Ovary (tissue), 9 donors: ENCODE results near the gene CD109. TPM values are rescaled to one million over a fixed set of nuclear protein-coding genes. Genes with fewer than 3 reads are reported as not detected.

ENCODE experiments used
- DNase-seq, 5 donors: peaks; one replicate each; pipeline ENCODE4 v3.0.0-alpha.2; 2019 to 2020
- H3K27ac ChIP-seq, 2 donors: fragments of 200-600 bp; one replicate each; pipeline versions ENCODE4 v1.5.1 to v1.8.0; 2019 to 2022
- H3K27me3 ChIP-seq: fragments of 200-600 bp; one replicate; pipeline ENCODE4 v1.8.0; 2022
- H3K36me3 ChIP-seq: fragments of 200-600 bp; sonication (generic); one replicate; pipeline ENCODE4 v1.5.1; 2019
- H3K4me1 ChIP-seq: one replicate; pipeline ENCODE4 v1.8.1; 2013; ENCODE audit warnings: mild to moderate bottlenecking, moderate library complexity; ENCODE audit not compliant: insufficient read depth
- H3K4me3 ChIP-seq: fragments of 200-600 bp; sonication (generic); one replicate; pipeline ENCODE4 v1.5.1; 2017
- H3K9me3 ChIP-seq, 2 donors: fragments of 200-600 bp in 1 of 2; sonication (generic) in 1 of 2; one replicate each; pipeline versions ENCODE4 v1.5.1 to v1.8.1; 2013 to 2019; ENCODE audit warnings: mild to moderate bottlenecking in 1 of 2, moderate library complexity in 1 of 2
- CTCF ChIP-seq, 3 donors: fragments of 450-650 bp in 2 of 3; fragments of 200-600 bp in 1 of 3; IDR thresholded peaks; one replicate each; pipeline versions ENCODE4 v1.5.1 to v1.8.0; 2016 to 2022; ENCODE audit warnings: antibody characterized with exemption in 3 of 3, mild to moderate bottlenecking in 1 of 3
- EP300 ChIP-seq: sonication (generic); formaldehyde crosslinking; IDR thresholded peaks from one replicate; pipeline ENCODE4 v1.6.1; 2017; ENCODE audit warnings: antibody characterized with exemption
- POLR2A ChIP-seq: fragments of 450-650 bp; IDR thresholded peaks from one replicate; pipeline ENCODE4 v1.6.1; 2017; ENCODE audit warnings: antibody characterized with exemption, mild to moderate bottlenecking, moderate library complexity
- WGBS, 3 donors: extraction: QIAGEN DNeasy Blood & Tissue Kit in 1 of 3; methylation state at CpG; one replicate each; pipeline versions ENCODE4 v1.1.5 to v1.1.7; 2013 to 2017; 5-methylcytosine and 5-hydroxymethylcytosine counted together
- intact Hi-C, 4 donors: fragments of 100-400 bp; cut with DNase I; formaldehyde crosslinking; loops; one replicate each; pipeline versions ENCODE4 v1.11.0 to v1.15.1; 2022 to 2023
- polyA plus RNA-seq, 2 donors: library from polyadenylated mRNA; stranded (reverse); fragments of 200-250 nt in 1 of 2; fragments of 350-450 nt in 1 of 2; fragmentation: Illumina TruSeq in 1 of 2; extraction: RNeasy Lipid Tissue Mini Kit (QIAGEN cat#74804) in 1 of 2; gene quantifications; one replicate each; pipeline ENCODE4 v1.2.3, GENCODE V29; 2013 to 2014
- total RNA-seq, 7 donors: library from RNA; depleted of rRNA in 2 of 7; stranded (reverse); fragments of >200 nt in 2 of 7; fragmentation: NEBNext Ultra II Directional in 3 of 7; extraction: Animal tissue kit (Norgen Biotek cat#: 25700) in 3 of 7; gene quantifications; one replicate each; pipeline versions ENCODE4 v1.1.0 to v1.2.4, GENCODE V29; 2016 to 2023
- donor health status: DM: no; HTN: no; CAD: no; lungs with moderate emphysema.
- donor health status: DM: no; HTN: no; CAD: no.
- donor health status: Bipolar disorder and iron deficiency.
- donor health status: DM: yes; HTN: yes; CAD: no.
- donor health status: DM: no; HTN: no; CAD: no.
- donor health status: DM: yes; HTN: yes; CAD: no.

CD109 gene
- total and polyA plus RNA-seq, 9 donors: 1.2 to 5.8 (median 3.2) TPM

DNA sequence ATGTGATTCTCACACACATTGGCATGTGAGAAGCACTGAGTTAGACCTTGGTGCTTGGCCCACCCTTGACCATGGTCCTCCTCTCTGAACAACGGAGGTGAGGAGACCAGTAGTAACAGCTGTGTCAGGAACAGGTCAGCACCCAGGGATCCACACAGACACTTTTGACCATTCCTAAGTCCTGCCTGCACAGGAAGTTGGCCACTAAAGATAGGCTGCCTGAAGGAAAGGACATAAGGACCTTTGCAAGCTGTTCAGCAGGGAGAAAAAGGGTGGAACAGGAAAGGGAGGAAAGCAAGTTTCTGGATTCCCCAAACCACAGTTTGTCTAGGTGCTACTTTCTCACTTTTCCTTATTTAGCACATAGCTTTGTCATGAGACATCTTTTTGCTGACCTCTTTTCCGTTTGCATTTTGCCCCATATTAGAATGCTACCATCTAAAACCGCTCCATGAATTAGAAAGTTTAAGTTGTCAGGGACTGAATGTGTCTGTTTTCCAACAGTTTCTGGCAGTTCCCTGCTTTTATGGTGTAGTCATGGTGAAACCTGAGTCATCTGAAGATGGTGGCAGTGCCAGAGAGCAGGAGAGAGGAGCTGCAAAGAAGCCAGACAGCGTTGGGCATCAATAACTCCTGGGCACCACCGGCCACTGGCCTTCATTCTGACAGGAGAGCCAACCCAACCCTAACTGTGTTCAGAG lies 1.1 kb upstream of the CD109 start:
- H3K4me1 ChIP-seq: no peaks in the 10 kb centered on the region
- H3K36me3 ChIP-seq: no peaks in the 10 kb centered on the region
- no peaks in the 10 kb centered on the region for H3K9me3 ChIP-seq
- H3K27ac ChIP-seq: no peak overlapping the region
- intact Hi-C loops: no loop called here
- 68 to 73% (median 72%) methylated on average over 5 of the region's 5 CpGs for WGBS, 3 donors
- no peaks in the 10 kb centered on the region for H3K27me3 ChIP-seq
- H3K4me3 ChIP-seq: peak overlapping the region; percentile 60
- TF ChIP-seq CTCF (IDR thresholded peaks at IDR 0.05) (no peak), POLR2A (no peak), EP300 (no peak)
- DNase-seq: no peak

GRCh38 chr6:73696966-73697655 lies 1.1 kb downstream of the CD109 start:
- no peak for TF ChIP-seq CTCF (IDR thresholded peaks at IDR 0.05)
- Histone ChIP-seq H3K27me3 (no peaks in the 10 kb centered on the region), H3K27ac (no peak overlapping the region), H3K36me3 (no peaks in the 10 kb centered on the region), H3K4me3 (peak overlapping the region; percentile 60), H3K9me3 (no peaks in the 10 kb centered on the region), H3K4me1 (no peaks in the 10 kb centered on the region)
- WGBS, 3 donors: 86 to 93% (median 92%) methylated on average over 10 of the region's 10 CpGs
- no peak for DNase-seq
- intact Hi-C loops: no loop called here

DNA sequence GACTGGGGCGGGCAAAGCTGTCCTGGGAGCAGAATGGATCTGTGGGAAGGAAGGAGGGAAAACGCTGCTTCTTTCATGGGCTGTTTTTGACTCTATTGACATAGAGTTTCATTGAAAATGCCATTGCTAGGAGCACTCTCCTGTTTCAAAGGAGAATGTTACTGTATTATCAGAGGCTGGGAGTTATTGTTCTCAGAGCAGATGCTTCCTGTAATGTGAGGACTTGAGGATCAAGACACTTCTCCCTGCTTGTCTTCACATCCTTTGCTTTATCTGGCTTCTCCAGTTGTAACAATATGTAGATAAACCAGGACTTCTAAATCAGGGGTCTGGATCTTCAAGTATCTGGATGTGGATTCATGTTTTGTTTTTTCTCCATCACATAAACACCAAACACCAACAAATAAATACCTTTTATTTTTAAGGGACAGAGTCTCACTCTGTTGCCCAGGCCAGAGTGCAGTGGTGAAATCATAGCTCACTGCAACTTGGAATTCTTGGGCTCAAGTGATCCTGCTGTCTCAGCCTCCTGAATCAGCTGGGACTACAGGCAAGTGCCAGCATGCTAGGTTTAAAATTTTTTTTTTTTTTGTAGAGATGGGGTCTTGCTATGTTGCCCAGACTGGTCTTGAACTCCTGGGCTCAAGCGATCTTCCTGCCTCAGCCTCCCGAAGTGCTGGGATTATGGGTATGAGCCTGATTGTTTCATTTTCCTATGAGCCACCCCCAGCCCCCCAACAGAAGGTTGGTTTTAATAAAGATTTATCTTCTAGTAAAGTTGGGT lies 3.9 kb downstream of the CD109 start:
- TF ChIP-seq EP300 (no peak), CTCF (IDR thresholded peaks at IDR 0.05) (no peak), POLR2A (no peak)
- H3K27ac ChIP-seq: no peak overlapping the region
- H3K36me3 ChIP-seq: no peaks in the 10 kb centered on the region
- H3K27me3 ChIP-seq: no peaks in the 10 kb centered on the region
- no peaks in the 10 kb centered on the region for H3K9me3 ChIP-seq
- H3K4me3 ChIP-seq: no peak overlapping the region
- H3K4me1 ChIP-seq: no peaks in the 10 kb centered on the region
- intact Hi-C loops: no loop called here
- DNase-seq: no peak
- 90 to 92% (median 92%) methylated on average over 4 of the region's 4 CpGs for WGBS, 3 donors

GRCh38 chr6:73702444-73702843 lies 6.4 kb downstream of the CD109 start:
- TF ChIP-seq CTCF (IDR thresholded peaks at IDR 0.05): no peak
- no peak for TF ChIP-seq EP300
- no peak for TF ChIP-seq POLR2A
- H3K4me3 ChIP-seq: no peak overlapping the region
- no peaks in the 10 kb centered on the region for H3K27me3 ChIP-seq
- H3K36me3 ChIP-seq: no peaks in the 10 kb centered on the region
- intact Hi-C loops: no loop called here
- no peaks in the 10 kb centered on the region for H3K9me3 ChIP-seq
- DNase-seq: no peak
- H3K27ac ChIP-seq: no peak overlapping the region
- no peaks in the 10 kb centered on the region for H3K4me1 ChIP-seq
- WGBS, 3 donors: 91 to 95% (median 93%) methylated on average over 2 of the region's 2 CpGs
